AML-193 (cell line): ENCODE results near the gene CDK14.

Experiments used
- DNase-seq, 2 experiments: peaks; one replicate each; lab custom pipeline; 2025; lab: John Stamatoyannopoulos, UW

CDK14 gene

DNA sequence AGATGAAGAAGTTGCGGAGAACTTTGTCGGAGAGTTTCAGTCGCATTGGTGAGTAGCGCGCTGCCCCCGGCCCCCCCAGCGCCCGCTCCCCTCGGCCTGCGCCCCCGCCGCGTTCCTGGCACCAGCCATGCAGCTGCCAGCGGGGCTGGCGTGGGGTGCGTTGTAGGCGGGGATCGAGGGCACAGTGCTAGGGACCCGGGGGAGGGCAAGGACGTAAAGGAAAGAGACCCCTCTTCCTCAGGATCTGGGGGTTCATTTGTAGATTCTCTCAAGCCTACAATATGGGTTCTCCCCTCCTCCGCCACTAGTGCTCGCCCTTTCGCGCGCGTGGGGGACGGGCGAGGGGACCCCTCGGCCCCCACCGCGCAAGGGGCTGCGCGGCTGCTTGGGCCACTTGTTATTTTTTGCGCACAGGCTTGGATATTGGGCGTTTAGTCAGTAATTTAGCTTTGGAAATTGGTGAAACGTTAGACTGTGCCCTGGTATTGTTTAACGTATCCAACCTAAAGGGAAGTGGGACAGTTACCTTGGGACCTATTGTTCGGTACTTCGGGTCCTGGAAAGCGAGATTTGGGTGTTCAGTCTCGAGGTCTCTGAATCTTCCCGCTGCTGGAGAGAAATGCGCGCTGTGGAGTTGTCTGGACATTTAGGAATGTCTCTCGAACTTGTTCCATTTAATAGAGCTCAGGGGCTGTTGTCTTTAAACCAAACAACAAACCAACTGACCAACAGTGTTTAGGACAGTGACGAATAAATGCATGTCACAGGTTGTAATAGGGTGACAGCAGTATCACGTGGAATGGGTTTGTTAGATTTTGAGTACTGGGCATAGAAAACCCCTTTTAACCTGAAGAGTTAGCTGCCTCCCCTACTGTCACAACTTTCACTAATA, 796 bp downstream of the CDK14 start:
- no peak for DNase-seq

DNA sequence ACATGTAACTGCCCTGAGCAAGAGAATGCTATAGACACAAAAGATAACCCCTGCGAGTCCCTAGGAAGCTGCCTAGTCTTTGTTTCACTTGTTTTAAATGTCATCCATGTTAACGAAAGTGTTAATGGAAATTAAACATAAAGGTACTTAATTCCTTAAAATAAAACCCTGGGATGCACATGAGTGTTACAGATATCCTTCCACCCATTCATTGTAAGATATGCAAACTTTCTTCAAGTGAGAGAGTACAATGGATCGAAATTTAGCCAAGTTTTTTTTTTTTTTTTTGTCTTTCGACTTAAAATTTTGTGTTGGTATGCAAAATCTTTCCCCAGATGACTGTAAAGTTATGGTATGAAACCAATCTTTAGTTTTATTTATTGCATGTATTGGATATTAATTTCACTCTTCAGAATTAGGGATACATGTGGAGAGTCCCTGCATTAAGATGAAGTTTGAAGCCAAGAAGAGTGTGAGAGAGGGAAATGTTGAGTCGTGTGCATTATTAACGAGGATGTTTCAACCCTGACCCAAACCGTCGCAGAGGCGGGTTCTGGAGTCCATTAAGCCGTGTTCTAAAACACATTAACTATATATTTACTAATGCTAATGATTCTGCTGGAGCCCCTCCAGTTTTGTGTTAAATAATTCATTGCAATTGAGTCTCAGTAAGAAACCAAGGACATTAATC, 1.6 kb downstream of the CDK14 start:
- DNase-seq: no peak

DNA sequence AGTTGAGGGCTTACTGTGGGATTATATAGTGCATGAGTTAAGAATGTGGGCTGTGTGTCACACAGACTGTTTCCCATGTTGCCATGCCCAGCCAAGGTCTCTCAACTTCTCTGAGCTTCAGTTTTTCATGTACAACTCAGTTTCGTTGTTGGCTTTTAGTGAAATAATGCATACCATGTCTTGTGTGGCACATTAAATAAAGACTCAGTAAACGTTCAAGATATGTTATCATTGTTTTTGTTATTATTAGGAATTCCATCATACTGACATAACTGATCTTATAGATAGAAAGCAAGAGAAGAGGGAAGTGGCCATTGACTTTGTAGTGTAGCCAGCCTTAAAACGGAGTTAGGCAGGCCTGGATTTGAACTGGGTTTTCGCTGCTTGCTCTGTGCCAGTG, 2.9 kb downstream of the CDK14 start:
- DNase-seq: no peak

DNA sequence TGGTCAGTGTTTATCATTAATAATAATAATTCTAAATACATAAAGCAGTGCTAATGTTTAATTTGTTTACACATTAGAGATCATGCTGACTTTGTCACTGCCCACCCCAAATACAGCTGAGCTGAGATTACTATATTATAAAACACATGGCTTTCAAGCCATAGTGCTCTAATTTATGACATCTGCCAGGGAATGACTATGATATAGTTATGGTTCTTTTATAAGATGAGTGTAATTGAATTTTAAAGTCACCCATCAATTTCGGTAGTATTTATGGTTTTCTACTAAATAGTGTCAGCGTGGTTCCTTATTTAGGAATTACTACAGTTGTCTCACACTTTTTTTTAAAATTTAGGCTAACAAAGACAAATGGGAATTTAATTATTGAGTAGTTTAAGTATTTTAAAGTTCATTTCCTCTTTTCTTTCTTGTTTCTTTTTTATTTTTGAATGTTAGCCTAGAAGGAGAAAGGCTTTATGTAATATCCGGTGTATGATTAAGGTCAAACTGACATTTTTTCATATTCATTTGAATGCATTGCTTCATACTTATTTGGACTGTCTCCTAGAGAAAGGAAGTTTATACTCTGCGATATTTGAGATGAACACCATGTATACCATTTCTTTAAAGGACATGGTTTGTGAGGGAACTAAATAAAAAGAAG, 3.9 kb downstream of the CDK14 start:
- DNase-seq: no peak

DNA sequence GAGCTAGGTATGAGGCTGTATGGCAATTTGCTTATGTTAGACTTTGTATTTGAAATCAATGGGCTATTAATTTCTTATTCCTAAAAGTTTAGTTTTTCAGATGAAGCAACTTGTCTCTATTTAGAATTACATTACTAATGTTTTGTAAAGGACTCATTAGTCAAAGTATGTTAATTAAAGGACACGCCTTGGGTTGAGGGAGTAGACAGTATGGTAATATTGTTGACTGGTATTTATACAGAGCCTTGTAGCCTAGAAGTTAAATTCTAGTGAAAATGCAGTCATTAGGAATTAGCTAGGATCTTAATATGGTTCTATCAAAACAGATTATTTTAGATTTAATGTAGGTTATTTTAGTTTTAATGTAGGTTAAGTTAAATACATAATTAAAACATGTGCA, 6.2 kb downstream of the CDK14 start:
- DNase-seq: no peak

DNA sequence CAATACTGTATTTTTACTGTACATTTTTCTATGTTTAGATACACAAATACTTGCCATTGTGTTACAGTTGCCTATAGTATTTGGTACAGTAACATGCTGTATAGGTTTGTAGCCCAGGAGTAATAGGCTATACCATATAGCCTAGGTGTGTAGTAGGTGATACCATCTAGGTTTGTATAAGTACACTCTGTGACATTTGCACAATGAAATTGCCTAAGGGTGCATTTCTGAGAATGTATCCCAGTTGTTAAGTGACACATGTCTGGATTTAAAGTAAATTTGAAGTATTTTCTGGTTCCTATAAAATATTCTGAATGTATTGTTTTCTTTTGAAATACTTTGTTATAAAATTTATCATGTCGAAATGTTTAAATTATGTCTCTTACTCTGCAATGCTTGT, 7.2 kb downstream of the CDK14 start:
- DNase-seq: no peak

DNA sequence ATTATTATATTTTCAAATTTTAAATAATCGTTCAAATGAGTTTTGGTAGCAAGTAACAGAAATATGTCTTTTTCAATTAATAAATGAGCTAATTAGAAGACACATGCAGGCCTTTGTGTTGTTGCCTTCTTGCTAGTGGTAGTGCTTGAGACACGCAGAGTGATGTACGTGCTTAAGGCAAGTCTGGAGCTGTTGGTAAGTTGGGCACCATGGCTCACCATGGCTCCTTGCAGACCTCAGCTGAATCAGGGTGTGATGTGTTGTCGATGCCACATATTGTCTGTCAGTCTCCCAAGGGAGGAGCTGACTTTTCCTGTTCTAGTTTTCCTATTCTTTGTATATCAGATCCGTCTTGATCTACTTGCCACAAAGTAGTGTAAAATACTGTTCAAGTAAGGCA, 8.3 kb downstream of the CDK14 start:
- no peak for DNase-seq

DNA sequence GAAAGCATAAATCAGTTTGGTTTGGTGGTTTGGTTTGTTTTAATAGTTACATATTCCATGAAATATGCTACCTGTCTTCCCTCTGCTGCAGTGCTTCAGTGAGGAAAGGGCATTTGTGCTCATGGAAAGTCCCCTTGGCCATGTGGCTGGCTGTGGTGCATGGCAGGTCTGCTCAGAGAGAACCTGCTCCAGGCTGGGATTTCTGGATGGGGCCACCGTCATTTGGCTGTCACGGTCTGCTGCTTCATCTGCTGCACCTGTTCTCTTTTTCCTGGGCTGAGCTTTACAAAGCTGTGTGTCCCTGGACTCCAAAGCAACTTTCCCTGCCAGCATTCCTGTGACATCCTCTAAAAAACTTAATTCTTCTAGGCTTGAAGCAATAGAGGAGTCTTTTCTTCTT, 8.9 kb downstream of the CDK14 start:
- DNase-seq: no peak

DNA sequence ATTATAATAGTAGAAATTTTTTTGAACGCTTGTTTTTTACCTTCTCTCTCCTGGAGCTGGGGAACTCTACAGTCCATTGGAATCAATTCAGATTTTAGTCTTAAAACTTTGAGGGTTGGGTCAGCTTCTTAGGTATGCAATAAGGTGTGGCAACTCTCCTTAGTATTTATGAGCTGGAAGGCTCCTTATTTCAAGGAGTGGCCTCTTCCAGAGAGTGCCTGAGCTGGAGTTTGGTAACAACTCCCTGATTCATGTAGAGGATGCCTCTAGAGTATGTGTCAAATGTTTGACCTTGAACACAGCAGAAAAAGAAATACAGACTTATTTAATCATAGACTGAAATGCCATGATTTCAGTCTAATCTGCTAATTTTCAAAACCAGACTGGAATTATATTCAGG, 11.1 kb downstream of the CDK14 start:
- DNase-seq: no peak

DNA sequence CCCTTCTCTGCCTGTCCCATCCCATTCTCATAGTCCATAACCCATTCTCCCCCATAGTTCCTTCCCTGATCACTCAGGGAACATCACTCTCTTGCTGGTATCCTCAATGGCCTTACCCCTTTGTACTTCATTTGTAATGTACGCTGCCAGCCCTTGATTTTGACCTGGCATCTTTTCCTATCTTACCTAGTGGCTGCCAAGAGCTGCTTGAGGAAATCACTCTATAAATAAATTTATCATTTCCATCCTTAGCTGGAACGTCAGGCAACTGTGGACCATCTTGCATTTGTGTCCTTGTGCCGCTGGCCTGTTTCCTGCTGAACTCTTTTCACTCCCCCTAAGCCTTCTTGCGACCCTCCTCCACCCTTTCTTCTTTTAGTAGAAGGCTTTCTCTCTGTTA, 14.0 kb downstream of the CDK14 start:
- no peak for DNase-seq

DNA sequence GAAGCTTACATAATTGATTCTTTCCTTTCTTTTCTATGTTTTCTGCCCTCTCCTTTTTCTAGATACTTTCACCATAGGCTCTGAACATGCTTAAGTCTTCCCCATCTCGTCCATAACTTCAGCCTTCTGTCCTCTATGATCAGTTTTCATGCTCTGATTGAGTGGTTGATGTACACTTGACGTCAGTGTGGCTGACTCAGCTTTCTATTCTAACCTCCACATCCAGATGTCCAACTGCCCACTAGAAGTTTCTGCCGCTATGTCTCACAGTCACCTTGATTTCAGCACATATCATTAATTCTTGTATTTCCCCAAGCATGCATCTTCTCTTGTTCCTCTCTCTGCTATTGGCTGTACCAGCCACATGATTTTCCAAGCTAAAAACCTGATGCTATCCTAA, 15.0 kb downstream of the CDK14 start:
- no peak for DNase-seq

DNA sequence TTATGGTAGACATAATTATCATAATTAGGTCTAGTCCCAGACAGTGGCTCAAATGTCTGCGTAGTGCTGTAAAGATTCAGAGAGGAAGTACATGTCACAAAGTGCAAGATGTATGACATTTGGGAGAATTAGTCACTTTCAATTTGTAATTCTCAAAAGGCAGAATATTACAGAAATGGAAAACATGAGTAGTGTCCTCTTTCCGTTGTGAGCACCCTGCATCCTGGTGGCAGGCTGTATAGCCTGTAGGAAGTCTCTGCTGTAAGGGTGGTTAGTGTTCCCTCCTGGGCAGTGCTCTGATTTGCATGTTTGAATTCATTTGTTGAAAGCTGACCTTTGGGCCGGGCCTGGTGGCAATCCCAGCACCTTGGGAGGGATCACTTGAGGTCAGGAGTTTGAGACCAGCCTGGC, 17.0 kb downstream of the CDK14 start:
- no peak for DNase-seq

DNA sequence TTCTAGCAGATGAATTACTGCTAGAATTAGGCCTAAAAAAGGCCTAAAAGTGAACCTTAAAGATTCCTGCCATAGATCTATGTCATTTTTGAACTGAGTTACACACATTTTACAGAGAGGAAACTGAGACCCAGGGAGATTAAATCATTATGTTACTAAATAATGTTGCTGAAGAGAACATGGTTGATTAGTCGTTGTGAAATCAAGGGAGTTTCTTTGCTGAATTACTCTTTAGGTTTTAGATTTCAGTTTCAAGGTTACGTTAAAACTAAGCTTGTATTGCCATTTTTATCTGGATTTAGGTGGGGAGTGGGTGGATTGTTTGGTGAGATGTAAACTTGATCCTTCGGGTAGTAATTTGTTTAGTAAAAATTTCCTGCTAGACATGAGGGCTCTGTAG, 21.3 kb downstream of the CDK14 start:
- no peak for DNase-seq

DNA sequence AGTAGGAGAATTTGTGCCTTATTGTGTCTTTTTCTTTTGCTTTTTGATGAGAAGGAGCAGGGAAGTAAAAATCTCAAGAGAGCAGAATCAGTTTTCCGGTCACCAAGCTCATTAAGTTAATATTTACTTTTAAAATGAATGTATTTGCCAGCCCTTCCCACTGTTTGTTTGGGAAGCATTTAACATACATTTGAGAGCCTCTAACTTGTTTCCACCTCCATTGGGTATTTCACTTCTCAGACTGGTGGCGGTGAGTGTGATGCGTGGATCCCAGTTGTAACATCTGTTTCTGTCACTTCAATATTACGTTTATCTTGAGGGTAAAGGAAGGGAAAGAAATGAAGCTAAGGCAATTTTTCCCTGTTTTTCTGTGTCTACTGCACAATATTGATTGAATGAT, 22.8 kb downstream of the CDK14 start:
- DNase-seq: no peak

DNA sequence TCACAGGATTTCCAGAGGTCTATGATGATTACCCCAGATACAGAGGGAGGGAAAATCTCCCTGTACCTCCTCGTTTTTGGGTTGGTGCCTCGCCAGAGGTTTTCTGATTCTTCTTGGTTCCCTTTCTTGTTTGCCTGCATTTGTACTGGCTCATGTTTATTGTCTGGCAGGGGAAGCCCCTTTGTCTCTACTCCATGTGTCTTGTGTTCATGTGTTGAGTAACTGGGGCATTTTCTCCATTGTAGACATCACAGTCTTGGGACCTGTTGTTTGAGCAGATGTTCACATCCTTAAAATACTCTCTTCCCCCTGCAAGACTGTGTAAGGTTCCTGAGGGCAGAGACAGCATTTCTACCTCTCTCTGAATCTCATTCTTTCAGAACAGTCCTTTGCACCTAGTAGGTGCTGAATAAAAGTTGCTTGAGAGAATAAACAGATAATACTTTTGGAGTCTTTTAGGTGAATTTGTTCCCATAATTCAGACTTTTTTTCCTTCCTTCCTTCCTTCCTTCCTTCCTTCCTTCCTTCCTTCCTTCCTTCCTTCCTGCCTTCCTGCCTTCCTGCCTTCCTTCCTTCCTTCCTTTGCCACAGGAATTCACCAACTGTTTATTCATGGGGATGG, 25.1 kb downstream of the CDK14 start:
- DNase-seq: no peak

DNA sequence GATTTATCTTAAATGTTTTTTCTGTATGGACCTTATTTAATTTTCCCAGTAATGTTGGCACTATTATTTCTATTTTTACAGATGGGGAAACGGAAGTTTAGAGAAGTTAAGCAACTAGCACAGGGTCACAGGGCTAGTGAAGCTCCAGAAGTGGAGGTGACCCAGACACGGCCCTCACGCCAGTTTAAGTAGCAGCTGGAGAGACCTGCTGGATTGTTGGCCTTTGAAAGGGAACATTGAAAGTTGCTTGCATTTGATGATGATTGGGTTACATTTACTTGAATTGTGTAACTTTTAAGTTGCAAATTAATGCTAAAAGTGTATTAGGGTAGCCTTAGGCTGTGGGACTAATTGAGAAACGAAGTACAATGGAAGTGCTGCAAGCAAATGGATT, 25.6 kb downstream of the CDK14 start:
- DNase-seq: no peak

DNA sequence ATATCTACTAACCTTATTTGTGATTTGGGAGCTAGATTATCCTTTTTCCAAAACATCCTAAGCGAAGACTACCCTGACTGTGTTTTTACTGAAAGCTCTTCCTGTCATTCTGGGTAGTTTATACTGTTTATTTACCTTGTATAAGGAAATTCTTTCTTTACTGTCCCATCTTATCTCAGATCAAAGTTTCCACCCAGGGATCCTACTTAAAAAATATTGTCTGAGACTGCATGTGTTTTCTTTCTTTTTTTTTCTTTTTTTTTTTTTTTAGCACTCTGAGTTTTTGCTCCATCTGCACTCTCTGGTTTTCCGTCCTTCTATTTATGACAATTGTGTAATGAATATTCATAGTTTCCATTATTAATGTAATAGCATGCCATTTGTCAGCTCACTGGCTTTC, 26.5 kb downstream of the CDK14 start:
- no peak for DNase-seq

DNA sequence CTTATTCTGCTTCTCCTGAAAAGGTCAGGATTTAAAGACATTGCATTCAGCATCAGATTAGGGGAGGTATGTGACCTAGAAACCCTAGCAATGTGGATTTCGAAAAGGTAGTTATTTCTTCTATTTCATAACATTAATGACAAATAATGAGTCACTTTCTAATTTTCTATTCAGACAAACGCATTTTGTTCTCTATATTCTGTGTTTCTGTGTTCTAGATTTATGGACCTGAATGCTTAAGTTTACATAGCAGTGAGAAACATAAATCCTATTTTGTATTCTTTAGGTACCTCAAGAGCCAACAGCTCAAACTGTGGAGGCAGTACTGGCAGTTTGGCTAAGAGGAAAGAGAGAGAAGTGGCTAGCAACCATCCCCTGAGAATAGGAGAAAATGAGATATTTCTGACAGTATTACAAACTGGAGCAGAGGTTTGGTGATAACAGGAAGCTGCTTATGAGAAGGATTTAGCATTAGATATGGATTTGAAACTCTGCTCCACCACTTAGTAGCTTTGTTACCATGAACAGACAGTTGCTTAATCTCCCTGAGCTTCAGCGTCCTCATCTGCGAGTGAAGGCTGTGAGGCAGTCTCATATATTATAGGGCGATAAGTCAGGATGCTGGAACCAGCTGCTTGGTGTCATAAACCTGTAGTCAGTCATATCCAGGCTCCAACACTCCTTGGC, 28.2 kb downstream of the CDK14 start:
- no peak for DNase-seq

DNA sequence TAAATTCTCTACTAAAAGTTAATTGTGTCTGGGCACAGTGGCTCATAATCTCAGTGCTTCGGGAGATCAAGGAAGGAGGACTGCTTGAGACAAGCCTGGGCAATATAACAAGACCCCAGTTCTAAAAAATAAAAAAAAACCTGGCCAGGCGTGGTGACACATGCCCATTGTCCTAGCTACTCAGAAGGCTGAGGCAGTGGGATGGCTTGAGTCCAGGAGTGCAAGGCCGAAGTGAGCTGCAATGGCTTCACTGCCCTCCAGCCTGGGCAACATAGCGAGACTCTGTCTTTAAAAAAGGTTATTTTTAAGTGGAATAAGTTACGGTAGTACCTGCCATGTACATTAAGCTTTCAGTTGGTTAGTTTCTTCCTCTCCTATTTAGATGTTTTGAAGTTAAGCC, 28.9 kb downstream of the CDK14 start:
- no peak for DNase-seq

DNA sequence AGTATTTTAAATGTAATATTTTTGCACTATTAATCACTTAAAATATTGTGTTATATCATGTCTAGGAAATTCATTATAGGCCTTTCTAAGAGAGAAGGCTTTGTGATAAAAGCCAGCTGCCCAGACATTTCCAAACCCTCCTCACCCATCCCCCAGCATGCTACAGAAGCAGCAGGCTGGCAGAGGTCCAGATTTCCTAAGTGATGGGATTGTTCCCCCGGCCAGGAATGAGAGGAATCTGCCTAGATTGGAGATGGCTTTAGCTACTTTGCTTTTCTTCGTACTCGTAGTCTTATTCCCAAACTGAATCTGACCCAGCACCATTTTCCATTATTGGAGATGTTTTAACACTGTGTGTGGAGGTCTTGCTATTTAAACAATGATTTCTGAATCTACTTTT, 29.4 kb downstream of the CDK14 start:
- no peak for DNase-seq

DNA sequence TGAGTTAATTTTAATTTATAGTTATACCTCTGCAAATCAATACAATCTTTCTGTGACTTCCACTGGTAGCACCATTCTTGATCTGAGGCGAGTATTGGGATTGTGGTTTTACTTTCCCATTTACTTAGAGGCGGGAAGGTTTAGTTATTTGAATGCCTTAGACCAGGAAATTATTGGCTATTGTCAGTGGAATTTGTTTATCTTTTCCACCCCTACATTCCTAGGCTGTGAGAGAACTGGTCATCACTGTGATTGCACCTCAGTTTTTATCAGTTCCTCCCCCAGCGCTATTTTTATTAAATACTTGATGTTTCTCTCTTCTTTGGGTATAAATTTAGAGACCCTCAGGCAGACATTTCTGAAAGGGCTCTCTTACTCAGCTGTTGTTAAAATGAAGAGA, 29.9 kb downstream of the CDK14 start:
- no peak for DNase-seq

DNA sequence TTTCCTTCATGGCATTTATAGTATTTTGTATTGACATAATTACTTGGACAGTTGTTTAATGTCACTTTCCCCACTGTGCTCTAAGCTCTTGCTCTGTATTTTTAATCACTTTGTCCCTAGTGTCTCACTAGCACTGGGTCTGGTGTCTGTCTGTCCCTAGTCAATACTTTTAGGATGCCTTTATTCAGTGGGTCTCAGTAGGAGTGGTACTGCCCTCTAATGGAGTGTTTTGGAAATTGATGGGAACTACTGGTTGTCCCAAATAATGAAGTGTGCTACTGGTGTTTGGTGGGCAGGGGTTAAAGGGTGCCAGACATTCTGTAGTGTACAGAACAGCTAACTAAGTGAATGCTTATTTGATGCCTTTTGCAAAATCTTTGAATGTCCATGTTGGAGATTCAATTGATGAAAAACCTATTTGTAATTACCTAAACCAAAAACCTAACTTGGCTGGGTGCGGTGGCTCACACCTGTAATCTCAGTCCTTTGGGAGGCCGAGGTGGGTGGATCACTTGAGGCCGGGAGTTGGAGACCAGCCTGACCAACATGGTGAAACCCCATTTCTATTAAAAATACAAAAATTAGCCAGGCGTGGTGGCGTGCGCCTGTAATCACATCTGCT, 33.3 kb downstream of the CDK14 start:
- peak; percentile 43 to 55 for DNase-seq
